GM19463 (cell line): Measurements from ENCODE around the gene ZC3H18.

Experiments
- ATAC-seq: cut with Tn5 transposase; IDR thresholded peaks from one replicate; pipeline ENCODE4 v1.9.1; 2021; ENCODE audit warnings: mild to moderate bottlenecking, moderate library complexity; ENCODE audit not compliant: unreplicated experiment

ZC3H18 gene

GRCh38 chr16:88578446-88579313 lies 8.5 kb downstream of the ZC3H18 start:
- ATAC-seq, result no peak

GRCh38 chr16:88580371-88580770 lies 10.2 kb downstream of the ZC3H18 start:
- no peak for ATAC-seq

- ATAC-seq, result no peak
Observed at GRCh38 chr16:88581033-88581432, 10.8 kb downstream of the ZC3H18 start.

DNA sequence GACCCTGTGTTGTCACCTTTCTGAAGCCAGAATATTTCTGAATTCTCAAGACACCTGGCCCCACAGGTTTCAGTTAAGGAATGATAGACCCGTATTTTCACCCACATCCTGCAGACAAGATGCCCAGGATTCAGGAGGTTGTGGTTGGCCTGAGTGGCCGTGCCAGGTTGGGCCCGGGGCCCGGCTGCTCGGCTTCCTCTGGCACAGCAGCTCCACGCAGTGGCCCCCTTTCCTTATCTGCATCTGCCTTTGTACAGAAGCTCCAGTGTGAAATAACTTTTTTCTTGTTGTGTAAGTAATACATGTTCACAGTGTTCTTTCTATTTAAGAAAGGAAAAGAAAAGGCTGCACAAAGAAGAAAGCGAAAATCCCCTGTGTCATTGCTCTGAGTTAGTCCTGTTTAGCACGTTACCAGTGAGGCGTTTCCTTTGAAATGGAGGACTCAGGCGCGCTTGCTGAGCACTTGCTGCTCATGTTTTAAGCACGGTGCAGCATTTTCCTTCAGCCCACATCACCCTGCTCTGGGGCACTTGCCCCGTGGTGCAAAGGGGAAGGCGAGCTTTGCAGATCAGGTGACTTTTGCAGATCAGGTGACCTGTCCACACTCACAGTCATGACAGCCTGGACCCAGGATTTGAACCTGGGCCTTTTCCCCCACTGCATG lies 12.8 kb downstream of the ZC3H18 start:
- no peak for ATAC-seq

GRCh38 chr16:88584676-88585075 lies 14.5 kb downstream of the ZC3H18 start:
- ATAC-seq, result no peak

- ATAC-seq, result no peak
Observed at GRCh38 chr16:88585269-88585668, 15.1 kb downstream of the ZC3H18 start.

DNA sequence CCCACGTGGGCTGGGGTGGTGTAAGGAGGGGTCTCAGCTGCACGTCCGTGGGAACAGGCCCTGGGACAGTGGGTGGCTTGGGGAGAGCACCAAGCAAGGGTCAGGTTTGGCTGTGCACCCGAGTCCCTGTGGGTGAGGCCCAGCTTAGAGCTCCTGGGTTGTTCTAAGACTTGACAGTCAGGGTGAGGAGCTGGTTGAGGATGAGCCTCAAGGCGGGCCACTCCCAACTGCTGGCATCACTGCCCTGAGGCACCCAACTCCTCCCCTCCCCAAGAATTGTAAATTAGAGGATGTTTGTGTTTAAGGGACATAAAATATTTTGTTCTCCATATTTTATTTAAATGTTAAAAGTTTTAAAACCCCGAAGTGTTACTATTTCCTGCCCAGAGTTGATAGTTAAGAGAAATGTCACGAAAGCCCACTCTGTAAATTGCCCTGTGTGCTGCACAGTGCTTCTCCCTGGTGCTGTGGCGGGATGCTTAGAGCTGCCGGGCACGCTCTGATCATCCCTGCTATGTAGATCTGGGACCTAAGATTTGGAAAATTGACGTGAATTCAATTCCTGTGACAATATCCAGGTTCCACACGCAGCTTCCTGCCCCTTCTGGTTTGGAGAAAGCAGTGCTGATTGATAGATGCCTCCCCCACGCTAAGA lies 15.9 kb downstream of the ZC3H18 start:
- no peak for ATAC-seq

DNA sequence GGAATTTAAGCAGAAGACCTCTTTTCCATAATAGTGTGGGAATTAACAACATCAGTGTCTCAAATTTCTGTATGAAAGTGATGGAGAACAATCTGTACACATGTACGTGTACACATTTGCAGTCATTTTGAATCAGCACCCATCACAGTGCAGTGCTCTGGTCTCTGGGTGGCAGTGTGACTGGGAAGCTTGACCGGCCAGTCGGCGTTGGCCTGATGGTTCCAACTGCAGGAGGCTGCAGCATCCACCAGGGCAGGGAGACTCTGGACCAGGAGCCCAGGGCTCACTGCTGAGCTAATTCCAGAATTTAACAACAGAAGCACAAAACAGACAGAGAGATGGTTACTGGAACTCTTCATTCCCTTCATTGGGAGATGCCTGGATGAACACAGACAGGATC lies 17.9 kb downstream of the ZC3H18 start:
- no peak for ATAC-seq

GRCh38 chr16:88588754-88589153 lies 18.6 kb downstream of the ZC3H18 start:
- no peak for ATAC-seq

DNA sequence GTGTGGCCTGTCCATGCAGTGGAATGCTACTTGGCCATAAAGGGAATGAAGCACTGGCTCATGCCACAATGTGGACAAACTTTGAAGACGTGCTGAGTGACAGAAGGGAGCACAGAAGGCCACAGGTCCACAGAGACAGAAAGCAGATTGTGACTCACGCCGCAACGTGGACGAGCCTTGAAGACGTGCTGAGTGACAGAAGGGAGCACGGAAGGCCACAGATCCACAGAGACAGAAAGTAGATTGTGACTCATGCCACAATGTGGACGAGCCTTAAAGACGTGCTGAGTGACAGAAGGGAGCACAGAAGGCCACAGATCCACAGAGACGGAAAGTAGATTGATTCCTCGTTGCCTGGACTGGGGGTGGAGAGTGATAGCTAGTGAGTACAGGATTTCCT lies 19.2 kb downstream of the ZC3H18 start:
- ATAC-seq, result no peak

GRCh38 chr16:88591577-88592021 lies 21.4 kb downstream of the ZC3H18 start:
- no peak for ATAC-seq

DNA sequence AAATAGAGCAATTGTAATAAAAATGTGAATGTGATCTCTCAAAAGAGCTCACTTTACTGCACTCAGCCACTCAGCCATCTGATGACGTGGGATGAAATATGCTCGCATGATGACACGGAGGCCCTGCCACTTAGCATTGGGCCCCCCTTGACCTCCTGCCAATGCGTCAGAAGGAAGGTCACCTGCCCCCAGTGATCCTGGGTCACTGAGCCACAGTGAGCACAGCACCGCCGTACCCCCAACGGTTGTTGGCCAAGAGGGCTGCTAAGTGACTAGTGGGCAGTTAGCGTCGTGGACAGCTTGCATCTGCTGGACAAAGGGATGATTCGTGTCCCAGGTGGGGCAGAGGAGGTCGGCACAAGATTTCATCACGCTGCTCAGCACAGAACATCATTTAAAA lies 22.9 kb downstream of the ZC3H18 start:
- ATAC-seq, result no peak

DNA sequence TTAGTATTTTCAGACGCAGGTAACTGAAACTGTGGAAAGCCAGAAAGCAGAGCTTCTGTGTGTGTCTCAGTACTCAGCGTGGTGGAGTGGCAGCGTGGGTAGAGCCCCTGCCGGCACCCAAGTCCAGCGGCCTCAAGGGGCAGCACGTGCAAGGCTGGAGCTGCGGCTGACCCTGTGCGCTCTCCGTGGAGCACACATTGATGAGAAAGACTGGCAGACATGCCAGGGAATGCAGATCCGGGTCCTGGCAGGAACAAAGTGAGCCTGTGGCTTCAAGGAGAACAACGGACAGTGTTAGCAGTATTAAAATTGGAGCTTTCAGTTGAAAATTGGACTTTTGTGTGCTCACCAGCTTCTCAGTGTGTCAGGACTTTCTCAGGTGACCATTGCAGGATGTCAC lies 23.3 kb downstream of the ZC3H18 start:
- ATAC-seq, result no peak

DNA sequence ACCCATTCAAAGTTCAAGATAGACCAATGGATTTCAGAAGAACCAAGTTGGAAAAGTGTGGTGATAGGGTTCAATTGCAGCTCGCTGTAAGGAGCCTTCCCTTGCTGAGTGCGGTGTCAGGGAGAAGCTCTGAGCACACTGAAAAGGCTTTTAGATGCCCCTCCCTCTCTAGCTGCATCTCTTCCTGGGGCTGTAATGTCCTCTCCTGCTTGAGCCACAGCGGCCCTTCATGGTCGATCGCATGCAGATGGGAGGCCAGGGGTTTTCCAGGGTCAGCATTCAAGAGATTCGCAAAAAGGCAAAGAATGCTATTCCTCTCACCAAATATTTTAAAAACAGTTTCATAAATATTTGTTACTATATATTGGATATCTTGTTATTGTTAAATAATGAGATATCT lies 23.7 kb downstream of the ZC3H18 start:
- ATAC-seq, result no peak

DNA sequence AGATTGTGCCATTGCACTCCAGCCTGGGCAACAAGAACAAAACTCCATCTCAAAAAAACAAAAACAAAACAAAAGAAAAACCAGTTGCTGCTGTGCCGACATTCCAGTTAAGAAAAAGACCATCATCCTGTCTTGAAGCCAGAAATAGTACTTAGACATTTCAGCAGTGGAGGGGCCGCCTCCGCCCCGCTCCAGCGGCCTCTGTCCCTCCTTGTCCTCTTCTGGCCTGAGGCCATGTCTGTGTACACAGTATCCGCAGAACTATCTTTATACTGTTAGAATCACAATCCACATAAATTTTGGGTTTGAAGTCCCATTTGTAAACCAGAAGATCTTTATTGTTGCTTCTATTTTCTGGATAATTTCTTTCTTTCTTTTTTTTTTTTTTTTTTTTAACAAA lies 24.9 kb downstream of the ZC3H18 start:
- ATAC-seq, result no peak

DNA sequence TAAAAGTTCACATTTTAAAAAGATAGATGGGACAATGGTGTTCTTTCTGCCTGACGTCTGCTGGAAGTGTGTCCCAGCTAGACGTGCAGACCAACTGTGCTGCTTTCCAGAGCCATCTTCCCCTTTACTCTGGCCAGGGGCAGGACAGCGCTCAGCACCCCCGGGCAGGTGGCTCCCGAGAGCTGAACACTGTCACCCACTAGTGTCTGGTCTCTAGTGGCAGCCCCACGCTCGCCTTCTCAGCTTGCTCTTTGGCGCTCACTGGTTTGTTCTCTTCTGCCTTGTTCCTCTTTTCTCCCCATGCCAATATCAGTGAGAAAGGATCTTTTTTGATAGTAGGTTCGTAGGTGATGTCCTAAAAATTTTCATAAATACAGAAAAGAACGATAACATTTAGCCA lies 25.7 kb downstream of the ZC3H18 start:
- no peak for ATAC-seq

GRCh38 chr16:88596483-88596882 lies 26.3 kb downstream of the ZC3H18 start:
- ATAC-seq, result no peak

DNA sequence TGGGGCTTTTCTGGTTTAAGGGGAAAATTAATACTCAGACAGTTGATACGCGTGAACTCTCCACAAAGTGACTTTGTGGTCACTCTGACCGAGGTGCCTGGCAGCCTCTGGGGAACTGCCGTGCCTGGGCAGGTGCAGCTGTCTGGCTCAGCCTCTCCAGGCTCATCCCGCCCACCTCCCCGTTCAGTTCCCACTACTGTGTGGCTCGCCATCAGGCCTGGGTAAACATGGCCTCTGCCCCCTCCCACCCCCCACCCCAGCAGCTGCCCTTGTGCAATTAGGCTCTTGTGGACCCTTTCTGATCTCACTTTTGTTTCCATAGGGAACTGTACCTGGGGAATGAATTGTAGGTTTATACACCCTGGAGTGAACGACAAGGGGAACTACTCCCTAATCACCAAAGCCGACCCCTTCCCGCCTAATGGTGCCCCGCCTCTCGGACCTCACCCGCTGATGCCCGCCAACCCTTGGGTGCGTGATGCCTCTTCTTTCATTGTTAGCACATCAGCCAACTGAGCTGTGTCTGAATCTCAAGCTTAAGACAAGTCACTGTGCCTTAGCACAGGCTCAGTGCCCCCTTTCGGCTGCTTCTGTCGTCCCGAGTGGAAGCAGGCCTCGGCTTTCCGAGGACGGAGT lies 27.8 kb downstream of the ZC3H18 start:
- no peak for ATAC-seq

GRCh38 chr16:88599092-88599733 lies 29.0 kb downstream of the ZC3H18 start:
- ATAC-seq, result no peak

DNA sequence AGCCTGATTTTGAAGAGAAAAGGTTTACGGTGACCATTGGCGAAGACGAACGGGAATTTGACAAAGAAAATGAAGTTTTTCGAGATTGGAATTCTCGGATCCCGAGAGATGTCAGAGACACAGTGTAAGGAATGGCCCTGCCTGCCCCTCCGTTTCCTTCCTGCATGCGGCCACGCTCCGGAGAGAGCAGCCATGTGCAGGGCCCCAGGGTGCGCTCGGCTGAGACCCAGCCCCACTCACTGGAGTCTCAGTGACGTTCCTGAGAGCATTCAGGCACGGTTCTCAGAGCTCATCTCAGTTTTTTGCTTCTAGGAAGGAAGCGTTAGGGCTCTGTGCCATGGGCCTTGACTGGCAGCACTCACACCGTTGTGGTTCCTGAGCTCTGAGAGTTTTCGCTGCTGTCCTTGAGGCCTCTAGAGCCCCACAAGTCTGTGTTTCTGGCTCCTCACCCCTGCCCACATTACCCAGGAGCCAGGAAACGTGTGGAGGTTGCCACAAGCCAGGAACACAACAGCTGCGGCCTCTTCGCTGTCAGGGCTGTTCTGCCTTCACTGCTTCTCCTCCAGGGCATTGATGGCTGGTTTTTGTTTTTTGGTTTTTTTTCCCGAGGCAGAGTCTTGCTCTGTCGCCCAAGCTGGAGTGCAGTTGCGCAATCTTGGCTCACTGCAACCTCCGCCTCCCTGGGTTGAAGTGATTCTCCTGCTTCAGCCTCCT lies 29.8 kb downstream of the ZC3H18 start:
- no peak for ATAC-seq
